ENCODE results near the gene CDK14.

Gene CDK14

DNA sequence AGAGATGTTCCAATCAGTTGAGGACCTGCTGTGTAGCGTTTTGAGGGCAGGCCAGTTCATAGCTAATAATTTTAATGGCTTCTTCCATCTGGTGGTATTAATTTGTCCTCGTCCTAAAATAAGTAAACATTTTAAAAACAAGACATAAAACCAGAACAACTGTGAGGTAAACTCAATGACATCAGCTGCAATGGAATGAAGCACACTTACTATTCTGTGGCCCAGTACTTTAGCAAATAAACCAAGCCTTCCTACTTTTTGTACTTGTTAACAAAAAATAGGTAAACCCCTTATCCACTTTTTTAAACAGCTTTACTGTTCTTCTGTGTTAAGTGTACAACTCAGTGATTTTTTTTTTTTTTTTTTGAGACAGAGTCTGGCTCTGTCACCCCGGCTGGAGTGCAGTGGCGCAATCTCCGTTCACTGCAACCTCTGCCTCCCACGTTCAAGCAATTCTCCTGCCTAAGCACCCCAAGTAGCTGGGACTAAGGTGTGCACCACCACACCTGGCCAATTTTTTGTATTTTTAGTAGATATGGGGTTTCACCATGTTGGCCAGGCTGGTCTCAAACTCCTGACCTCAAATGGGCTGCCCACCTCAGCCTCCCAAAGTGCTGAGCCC is 639.2 kb downstream of the CDK14 start:
- H3K4me3 ChIP-seq (ENCODE audit: low read length), result no peak overlapping the region
- H3K4me1 ChIP-seq (ENCODE audit: control insufficient read depth, insufficient read depth, low read length), result no peaks in the 10 kb centered on the region
- no peaks in the 10 kb centered on the region for H3K36me3 ChIP-seq (ENCODE audit: control insufficient read depth, insufficient read depth, low read length)
- H3K27me3 ChIP-seq (ENCODE audit: control insufficient read depth, insufficient read depth, low read length), result no peaks in the 10 kb centered on the region
- no peak overlapping the region for H3K9ac ChIP-seq (ENCODE audit: low read length)
- no peak overlapping the region for H3K27ac ChIP-seq (ENCODE audit: low read depth, low read length)

DNA sequence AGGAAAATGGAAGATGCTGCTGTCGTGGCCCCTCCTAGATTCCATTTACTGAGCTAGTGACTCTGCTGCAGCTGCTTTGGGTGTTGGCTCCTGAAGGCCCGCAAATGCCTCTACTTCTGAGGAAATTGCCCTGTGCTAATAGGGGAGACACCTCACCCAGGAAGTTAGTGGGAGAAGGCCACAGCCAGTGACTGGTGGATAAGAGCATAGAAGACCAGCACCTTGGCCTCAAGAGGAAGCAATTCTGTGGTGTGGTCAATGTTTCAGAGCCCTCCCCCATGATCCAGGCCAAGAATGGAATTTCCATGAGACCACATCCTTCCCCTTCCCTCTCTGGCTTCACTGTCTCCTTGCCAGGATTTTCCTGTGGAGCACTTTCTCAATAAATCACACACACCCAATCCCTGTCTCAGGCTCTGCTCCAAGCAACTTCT is 643.1 kb downstream of the CDK14 start:
- Histone ChIP-seq H3K4me1 (ENCODE audit: control insufficient read depth, insufficient read depth, low read length) (no peaks in the 10 kb centered on the region), H3K27me3 (ENCODE audit: control insufficient read depth, insufficient read depth, low read length) (no peaks in the 10 kb centered on the region), H3K36me3 (ENCODE audit: control insufficient read depth, insufficient read depth, low read length) (no peaks in the 10 kb centered on the region), H3K4me3 (ENCODE audit: low read length) (no peak overlapping the region), H3K27ac (ENCODE audit: low read depth, low read length) (no peak overlapping the region), H3K9ac (ENCODE audit: low read length) (no peak overlapping the region)

DNA sequence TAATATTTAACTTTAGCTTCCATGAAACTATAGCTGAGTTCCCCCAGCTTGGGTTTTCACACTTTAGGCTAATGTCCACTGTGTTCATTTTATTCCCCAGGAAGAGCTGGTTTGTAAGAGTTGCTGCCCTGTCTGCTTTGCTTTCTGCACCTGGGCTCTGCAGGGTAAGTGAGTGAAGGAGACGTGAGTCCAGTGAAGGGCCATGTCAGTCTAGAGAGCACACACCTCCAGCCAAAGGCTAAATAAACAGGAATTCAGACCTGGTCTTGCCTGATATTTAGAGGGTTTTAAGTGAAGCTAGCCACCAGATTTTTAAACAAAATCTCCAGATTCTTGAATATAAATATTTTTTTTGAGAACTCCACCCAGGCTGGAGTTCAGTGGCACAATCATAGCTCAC is 643.7 kb downstream of the CDK14 start:
- H3K9ac ChIP-seq (ENCODE audit: low read length), result no peak overlapping the region
- no peaks in the 10 kb centered on the region for H3K4me1 ChIP-seq (ENCODE audit: control insufficient read depth, insufficient read depth, low read length)
- H3K36me3 ChIP-seq (ENCODE audit: control insufficient read depth, insufficient read depth, low read length), result no peaks in the 10 kb centered on the region
- H3K27me3 ChIP-seq (ENCODE audit: control insufficient read depth, insufficient read depth, low read length), result no peaks in the 10 kb centered on the region
- no peak overlapping the region for H3K27ac ChIP-seq (ENCODE audit: low read depth, low read length)
- H3K4me3 ChIP-seq (ENCODE audit: low read length), result no peak overlapping the region

DNA sequence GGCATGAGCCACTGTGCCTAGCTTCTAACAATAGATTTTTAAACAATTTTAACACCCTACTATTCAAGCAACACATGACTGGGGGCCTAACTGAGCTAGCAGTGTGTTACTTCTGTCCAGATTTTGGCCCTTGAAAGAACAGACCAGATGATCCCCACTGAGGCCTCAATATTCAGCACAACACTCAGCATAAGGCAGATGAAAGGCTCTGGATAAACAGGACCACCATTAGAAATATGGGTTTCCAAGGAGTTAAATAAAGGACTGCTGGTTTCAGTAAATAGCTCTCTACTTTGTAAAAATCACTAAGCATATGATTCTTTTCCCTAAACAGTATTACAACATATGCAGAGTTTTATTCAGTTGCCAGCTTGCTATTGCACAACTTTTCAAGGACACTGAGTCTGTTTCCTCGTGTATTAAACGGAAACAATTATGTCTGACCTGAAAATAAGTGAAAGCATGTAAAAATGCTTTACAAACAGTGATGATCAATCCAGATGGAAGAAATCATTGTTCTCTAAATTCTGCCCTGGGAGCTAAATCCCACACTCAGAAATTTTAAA is 644.3 kb downstream of the CDK14 start:
- Histone ChIP-seq H3K27me3 (ENCODE audit: control insufficient read depth, insufficient read depth, low read length) (no peaks in the 10 kb centered on the region), H3K9ac (ENCODE audit: low read length) (no peak overlapping the region), H3K27ac (ENCODE audit: low read depth, low read length) (no peak overlapping the region), H3K36me3 (ENCODE audit: control insufficient read depth, insufficient read depth, low read length) (no peaks in the 10 kb centered on the region), H3K4me1 (ENCODE audit: control insufficient read depth, insufficient read depth, low read length) (no peaks in the 10 kb centered on the region), H3K4me3 (ENCODE audit: low read length) (no peak overlapping the region)

DNA sequence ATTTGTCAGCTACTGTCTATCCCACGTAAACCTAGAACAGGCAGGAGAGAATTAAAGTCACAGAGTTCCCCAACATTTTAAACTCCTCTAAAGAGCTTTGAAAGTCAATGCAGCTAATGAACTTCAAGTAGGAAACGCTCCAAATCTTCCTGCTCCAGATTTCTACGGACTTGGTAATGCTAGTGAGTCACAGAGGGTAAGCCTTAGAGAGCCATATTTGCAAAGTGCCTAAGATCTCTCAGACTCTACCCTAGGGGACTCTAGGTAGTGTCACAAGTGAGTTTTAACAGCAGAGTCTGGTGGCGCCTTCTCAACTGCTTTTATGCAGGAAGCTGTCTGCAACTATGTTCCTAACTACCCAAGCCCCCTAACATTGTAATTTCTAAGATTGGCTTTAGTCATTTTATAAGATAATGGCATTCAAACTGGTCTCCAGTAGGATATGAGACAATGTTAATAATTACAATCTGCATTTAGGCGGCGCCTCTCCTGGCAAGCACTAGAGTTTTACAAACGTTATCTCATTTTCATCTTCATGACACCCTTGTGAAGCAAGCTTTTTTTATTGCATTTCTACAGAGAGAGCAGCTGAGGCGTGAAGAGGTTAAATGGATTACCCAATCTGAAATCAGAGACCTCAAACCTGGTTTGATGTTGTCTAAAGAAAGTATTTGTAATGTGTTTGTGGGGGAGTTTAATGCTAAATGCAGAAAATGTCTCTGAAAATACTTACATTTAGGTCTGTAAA is 646.1 kb downstream of the CDK14 start:
- H3K27me3 ChIP-seq (ENCODE audit: control insufficient read depth, insufficient read depth, low read length), result no peaks in the 10 kb centered on the region
- no peaks in the 10 kb centered on the region for H3K36me3 ChIP-seq (ENCODE audit: control insufficient read depth, insufficient read depth, low read length)
- no peaks in the 10 kb centered on the region for H3K4me1 ChIP-seq (ENCODE audit: control insufficient read depth, insufficient read depth, low read length)
- no peak overlapping the region for H3K27ac ChIP-seq (ENCODE audit: low read depth, low read length)
- no peak overlapping the region for H3K4me3 ChIP-seq (ENCODE audit: low read length)
- no peak overlapping the region for H3K9ac ChIP-seq (ENCODE audit: low read length)

DNA sequence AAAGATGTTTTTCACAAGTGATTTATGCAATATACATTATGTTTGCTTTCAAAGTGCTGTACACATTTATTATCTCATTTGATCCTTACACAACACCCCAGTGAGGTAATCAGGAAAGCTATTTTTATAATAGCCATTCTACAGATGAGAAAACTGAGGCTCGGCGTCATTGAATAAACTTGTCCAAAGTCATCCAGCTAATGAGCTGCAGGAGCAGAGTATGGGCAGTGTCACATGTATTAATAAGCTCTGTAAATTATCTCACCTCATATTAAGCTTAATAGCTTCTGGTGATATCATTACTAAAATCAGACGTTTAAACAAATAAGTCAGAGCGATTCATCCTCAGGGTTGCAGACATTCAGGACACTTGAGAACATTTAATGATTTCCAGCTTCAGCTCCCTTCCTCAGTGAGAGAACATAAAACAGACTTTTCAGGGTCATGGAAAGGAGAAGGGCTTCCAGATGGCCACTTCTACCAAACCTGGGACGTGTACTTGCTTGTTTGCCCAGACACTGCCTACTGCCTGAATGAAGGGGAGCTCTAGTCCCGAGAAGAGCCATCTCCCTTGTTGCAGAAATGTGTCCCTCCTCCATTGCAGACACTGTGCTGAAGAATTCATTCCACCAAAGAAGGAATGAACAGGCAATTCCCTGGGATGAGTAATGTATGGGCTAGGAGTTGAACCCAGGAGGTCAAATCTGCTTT is 647.6 kb downstream of the CDK14 start:
- no peak overlapping the region for H3K9ac ChIP-seq (ENCODE audit: low read length)
- no peaks in the 10 kb centered on the region for H3K4me1 ChIP-seq (ENCODE audit: control insufficient read depth, insufficient read depth, low read length)
- no peak overlapping the region for H3K27ac ChIP-seq (ENCODE audit: low read depth, low read length)
- H3K36me3 ChIP-seq (ENCODE audit: control insufficient read depth, insufficient read depth, low read length), result no peaks in the 10 kb centered on the region
- no peak overlapping the region for H3K4me3 ChIP-seq (ENCODE audit: low read length)
- H3K27me3 ChIP-seq (ENCODE audit: control insufficient read depth, insufficient read depth, low read length), result no peaks in the 10 kb centered on the region

DNA sequence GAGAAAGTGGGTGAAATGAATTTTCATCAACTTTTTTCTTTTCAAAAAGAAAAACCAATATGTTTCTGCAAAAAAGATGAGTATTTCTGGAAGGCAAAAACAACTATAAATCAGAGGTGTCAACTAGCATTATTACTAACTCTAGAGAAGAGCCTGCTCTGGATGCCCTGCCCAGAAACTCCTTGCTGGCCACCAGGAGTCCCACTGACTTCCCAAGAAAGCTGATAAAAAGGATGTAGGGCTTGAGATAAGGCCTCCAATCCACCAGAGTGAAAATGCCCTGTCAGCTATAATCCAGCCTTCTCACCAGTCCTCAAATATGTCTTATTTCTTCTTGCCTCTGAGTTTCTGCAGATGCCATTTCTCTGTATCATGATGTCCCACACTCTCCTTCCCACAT is 651.4 kb downstream of the CDK14 start:
- H3K27ac ChIP-seq (ENCODE audit: low read depth, low read length), result no peak overlapping the region

DNA sequence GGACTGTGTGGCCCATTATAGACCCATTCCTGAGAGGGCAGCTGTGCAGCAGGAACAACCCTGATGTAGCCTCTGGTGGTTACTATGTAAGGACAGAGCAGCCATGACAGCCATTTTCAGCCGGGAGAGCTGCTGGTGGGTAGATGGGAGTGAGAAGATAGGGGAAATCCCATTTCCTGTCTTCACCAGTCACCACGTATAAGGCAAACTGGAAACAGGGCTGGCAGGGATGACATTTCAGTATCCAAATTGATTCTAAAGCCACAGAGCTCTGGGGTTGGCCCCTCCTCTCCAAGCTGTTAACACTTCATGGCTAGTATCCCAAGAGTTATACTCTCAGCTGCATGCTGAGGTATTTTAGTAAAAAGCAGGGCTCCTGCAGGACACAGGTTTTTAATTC is 652.9 kb downstream of the CDK14 start:
- Histone ChIP-seq H3K4me1 (ENCODE audit: control insufficient read depth, insufficient read depth, low read length) (no peaks in the 10 kb centered on the region), H3K36me3 (ENCODE audit: control insufficient read depth, insufficient read depth, low read length) (no peaks in the 10 kb centered on the region), H3K27me3 (ENCODE audit: control insufficient read depth, insufficient read depth, low read length) (no peaks in the 10 kb centered on the region), H3K27ac (ENCODE audit: low read depth, low read length) (no peak overlapping the region), H3K9ac (ENCODE audit: low read length) (no peak overlapping the region), H3K4me3 (ENCODE audit: low read length) (no peak overlapping the region)

More for the DNA sequence above, 651.4 kb downstream of the CDK14 start:
- Histone ChIP-seq H3K9ac (ENCODE audit: low read length) (no peak overlapping the region), H3K4me3 (ENCODE audit: low read length) (no peak overlapping the region), H3K27me3 (ENCODE audit: control insufficient read depth, insufficient read depth, low read length) (no peaks in the 10 kb centered on the region), H3K4me1 (ENCODE audit: control insufficient read depth, insufficient read depth, low read length) (no peaks in the 10 kb centered on the region), H3K36me3 (ENCODE audit: control insufficient read depth, insufficient read depth, low read length) (no peaks in the 10 kb centered on the region)

DNA sequence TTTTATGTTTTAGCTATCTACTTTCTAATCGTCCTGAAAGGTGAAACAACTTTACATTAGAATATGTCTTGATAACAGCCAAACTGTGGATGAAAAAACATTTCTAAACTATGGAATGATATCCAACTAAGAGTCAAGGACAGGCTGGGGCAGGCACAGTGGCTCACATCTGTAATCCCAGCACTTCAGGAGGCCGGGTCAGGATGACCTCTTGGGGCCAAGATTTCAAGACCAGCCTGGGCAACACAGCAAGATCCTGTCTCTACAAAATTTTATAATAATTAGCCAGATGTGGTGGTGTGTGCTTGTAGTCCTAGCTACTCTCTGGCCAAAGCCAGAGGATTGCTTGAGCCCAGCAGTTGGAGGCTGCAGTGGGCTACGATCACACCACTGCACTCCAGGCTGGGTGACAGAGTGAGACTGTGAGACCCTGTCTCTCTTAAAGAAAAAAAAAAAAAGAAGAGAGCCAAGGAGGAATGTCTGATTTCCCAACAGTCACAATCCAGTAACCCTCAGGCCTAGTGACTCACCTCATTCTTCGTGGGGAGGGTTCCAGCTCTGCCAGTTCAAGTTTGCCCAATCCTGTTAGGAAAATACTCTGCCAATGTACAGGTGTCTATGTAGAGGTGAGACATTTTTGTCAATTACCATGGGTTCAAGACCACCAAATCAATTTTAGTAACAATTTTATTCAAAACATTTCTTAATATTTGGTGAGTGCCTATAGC is 653.5 kb downstream of the CDK14 start:
- no peak overlapping the region for H3K27ac ChIP-seq (ENCODE audit: low read depth, low read length)
- H3K4me1 ChIP-seq (ENCODE audit: control insufficient read depth, insufficient read depth, low read length), result no peaks in the 10 kb centered on the region
- no peaks in the 10 kb centered on the region for H3K27me3 ChIP-seq (ENCODE audit: control insufficient read depth, insufficient read depth, low read length)
- no peak overlapping the region for H3K9ac ChIP-seq (ENCODE audit: low read length)
- H3K36me3 ChIP-seq (ENCODE audit: control insufficient read depth, insufficient read depth, low read length), result no peaks in the 10 kb centered on the region
- no peak overlapping the region for H3K4me3 ChIP-seq (ENCODE audit: low read length)

DNA sequence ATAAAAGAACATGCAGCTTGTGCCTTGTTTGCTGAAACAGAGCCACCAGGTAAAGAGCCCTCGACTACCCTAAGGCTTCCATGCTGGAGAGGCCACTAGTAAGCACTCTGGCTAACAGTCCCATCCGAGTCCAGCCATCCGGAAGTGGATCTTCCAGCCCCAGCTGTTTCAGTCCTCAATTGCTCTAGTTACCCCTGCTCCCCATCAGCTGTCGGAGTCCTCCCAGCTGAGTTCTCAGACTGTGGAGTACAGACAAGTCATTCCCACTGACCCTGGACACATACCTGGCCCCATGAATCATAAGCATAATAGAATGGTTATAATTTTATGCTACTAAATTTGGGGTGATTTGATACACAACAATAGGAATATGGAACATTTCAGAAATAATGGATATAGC is 654.6 kb downstream of the CDK14 start:
- no peaks in the 10 kb centered on the region for H3K36me3 ChIP-seq (ENCODE audit: control insufficient read depth, insufficient read depth, low read length)
- no peak overlapping the region for H3K9ac ChIP-seq (ENCODE audit: low read length)
- no peak overlapping the region for H3K4me3 ChIP-seq (ENCODE audit: low read length)
- H3K27ac ChIP-seq (ENCODE audit: low read depth, low read length), result no peak overlapping the region
- no peaks in the 10 kb centered on the region for H3K4me1 ChIP-seq (ENCODE audit: control insufficient read depth, insufficient read depth, low read length)
- H3K27me3 ChIP-seq (ENCODE audit: control insufficient read depth, insufficient read depth, low read length), result no peaks in the 10 kb centered on the region

DNA sequence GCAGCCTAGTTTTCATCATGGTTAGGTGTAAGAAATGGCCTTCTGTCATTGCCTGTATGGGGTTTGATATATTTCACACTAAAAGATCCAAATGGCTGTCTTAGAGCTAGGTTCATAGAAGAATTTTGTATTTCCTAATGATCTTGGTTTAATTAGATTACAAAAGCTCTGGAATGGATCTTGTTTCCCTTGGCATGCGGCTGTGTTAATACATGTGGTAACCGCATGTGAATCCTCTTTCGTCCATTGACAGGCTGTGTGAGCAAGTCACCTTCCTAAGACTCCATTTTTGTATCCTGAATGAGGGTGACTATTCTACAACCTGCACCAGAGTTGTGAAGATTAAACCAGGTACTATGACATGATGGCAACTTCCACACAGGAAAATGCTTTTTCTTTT is 655.8 kb downstream of the CDK14 start:
- H3K4me1 ChIP-seq (ENCODE audit: control insufficient read depth, insufficient read depth, low read length), result no peaks in the 10 kb centered on the region
- no peaks in the 10 kb centered on the region for H3K36me3 ChIP-seq (ENCODE audit: control insufficient read depth, insufficient read depth, low read length)
- no peaks in the 10 kb centered on the region for H3K27me3 ChIP-seq (ENCODE audit: control insufficient read depth, insufficient read depth, low read length)
- H3K9ac ChIP-seq (ENCODE audit: low read length), result no peak overlapping the region
- no peak overlapping the region for H3K4me3 ChIP-seq (ENCODE audit: low read length)
- H3K27ac ChIP-seq (ENCODE audit: low read depth, low read length), result no peak overlapping the region
